Neural cell (in vitro differentiated cells): Measurements from ENCODE around the gene PTPRN2. TPM values are rescaled to one million over a fixed set of nuclear protein-coding genes. Genes with fewer than 3 reads are reported as not detected.

Experiments used
- H2AFZ ChIP-seq: fragments of 200-600, 300-800 bp; sonication (generic), shearing (Covaris generic); 2 replicates; pipeline ENCODE4 v1.6.0; 2014; ENCODE audit warnings: low read depth, mild to moderate bottlenecking, antibody characterized with exemption, low read length, moderate library complexity
- H3F3A ChIP-seq: fragments of 200-600 bp; shearing (Covaris generic); 2 replicates; pipeline ENCODE4 v1.6.1; 2016; ENCODE audit warnings: mild to moderate bottlenecking, moderate library complexity, mixed read lengths, antibody characterized with exemption, low read length; ENCODE audit not compliant: insufficient read depth, poor library complexity, severe bottlenecking
- H3K27ac ChIP-seq: fragments of 200-600, 300-800 bp; sonication (generic), shearing (Covaris generic); 2 replicates; pipeline ENCODE4 v1.5.1; 2014; ENCODE audit warnings: mild to moderate bottlenecking, low read length, moderate library complexity
- H3K27me3 ChIP-seq: fragments of 300-800, 200-600 bp; sonication (generic), shearing (Covaris generic); 2 replicates; pipeline ENCODE4 v1.6.0; 2014; ENCODE audit warnings: mild to moderate bottlenecking, low read depth, low read length, moderate library complexity; ENCODE audit not compliant: insufficient read depth
- H3K36me3 ChIP-seq: fragments of 300-800, 200-600 bp; sonication (generic), shearing (Covaris generic); 2 replicates; pipeline ENCODE4 v1.5.1; 2014; ENCODE audit warnings: mild to moderate bottlenecking, antibody characterized with exemption, low read length, moderate library complexity; ENCODE audit not compliant: insufficient read depth
- H3K4me2 ChIP-seq: fragments of 300-800, 200-600 bp; sonication (generic), shearing (Covaris generic); 2 replicates; pipeline ENCODE4 v1.6.0; 2014; ENCODE audit warnings: mild to moderate bottlenecking, low read length
- H3K4me3 ChIP-seq: fragments of 300-800, 200-600 bp; sonication (generic), shearing (Covaris generic); 2 replicates; pipeline ENCODE4 v1.5.1; 2014; ENCODE audit warnings: mild to moderate bottlenecking, low read length, moderate library complexity
- H3K79me2 ChIP-seq: fragments of 200-600 bp; shearing (Covaris generic); replicated peaks from 2 replicates; pipeline ENCODE4 v1.6.0; 2014; ENCODE audit warnings: mild to moderate bottlenecking, low read length, moderate library complexity; ENCODE audit not compliant: insufficient read depth
- H3K9ac ChIP-seq: fragments of 300-800, 200-600 bp; sonication (generic), shearing (Covaris generic); 2 replicates; pipeline ENCODE4 v1.6.1; 2016; ENCODE audit warnings: mild to moderate bottlenecking, low read length, mixed read lengths
- H3K9me2 ChIP-seq: fragments of 200-600 bp; shearing (Covaris generic); 2 replicates; pipeline ENCODE4 v1.6.1; 2016; ENCODE audit warnings: mild to moderate bottlenecking, low read length, mixed read lengths; ENCODE audit not compliant: insufficient read depth
- H3K9me3 ChIP-seq: fragments of 200-600, 300-800 bp; sonication (generic), shearing (Covaris generic); 2 replicates; pipeline ENCODE4 v1.6.1; 2016; ENCODE audit warnings: mild to moderate bottlenecking, mixed run types, low read length, moderate library complexity, mixed read lengths
- H4K20me1 ChIP-seq: fragments of 200-600 bp; shearing (Covaris generic); 2 replicates; pipeline ENCODE4 v1.6.1; 2016; ENCODE audit warnings: mild to moderate bottlenecking, mixed run types; ENCODE audit not compliant: insufficient read depth
- EP300 ChIP-seq: fragments of 450-650 bp; conservative IDR thresholded peaks from 2 replicates; pipeline ENCODE4 v1.6.1; 2014; ENCODE audit warnings: antibody characterized with exemption, mild to moderate bottlenecking, moderate library complexity; ENCODE audit not compliant: poor library complexity, severe bottlenecking
- EZH2 ChIP-seq: fragments of 200-600, 300-800 bp; shearing (Covaris generic), sonication (generic); IDR thresholded peaks from 2 replicates; pipeline ENCODE4 v1.6.1; 2014; ENCODE audit warnings: antibody characterized with exemption, low read length, borderline replicate concordance, mild to moderate bottlenecking; ENCODE audit not compliant: insufficient read depth, poor library complexity, severe bottlenecking
- MXI1 ChIP-seq: fragments of 450-650 bp; conservative IDR thresholded peaks from 2 replicates; pipeline ENCODE4 v1.6.1; 2014; ENCODE audit warnings: antibody characterized with exemption, mild to moderate bottlenecking; ENCODE audit not compliant: poor library complexity, severe bottlenecking
- POLR2AphosphoS5 ChIP-seq: IDR thresholded peaks from 2 replicates; pipeline ENCODE4 v1.6.1; 2012
- RAD21 ChIP-seq: fragments of 450-650 bp; conservative IDR thresholded peaks from 2 replicates; pipeline ENCODE4 v1.6.1; 2014; ENCODE audit warnings: antibody characterized with exemption, mild to moderate bottlenecking, moderate library complexity
- SMC3 ChIP-seq: fragments of 450-650 bp; conservative IDR thresholded peaks from 2 replicates; pipeline ENCODE4 v1.6.1; 2014; ENCODE audit warnings: antibody characterized with exemption, mild to moderate bottlenecking, moderate library complexity; ENCODE audit not compliant: poor library complexity
- TAF1 ChIP-seq: IDR thresholded peaks from 2 replicates; pipeline ENCODE4 v1.6.1; 2012; ENCODE audit warnings: low read depth
- polyA plus RNA-seq: library from polyadenylated mRNA; depleted of rRNA; stranded (reverse); fragments of >200 nt; gene quantifications from 2 replicates; pipeline ENCODE4 v1.2.3, GENCODE V29; 2014
- TF ChIP-seq, protein P1 (sequence below): fragments of 450-650 bp; IDR thresholded peaks from 2 replicates; pipeline ENCODE4 v1.5.1; 2014; ENCODE audit warnings: antibody characterized with exemption, mild to moderate bottlenecking, moderate library complexity; ENCODE audit not compliant: poor library complexity, severe bottlenecking
- TF ChIP-seq, protein P2 (sequence below): IDR thresholded peaks from 2 replicates; pipeline ENCODE4 v1.6.1; 2012; ENCODE audit warnings: borderline replicate concordance

PTPRN2 gene
- polyA plus RNA-seq, 1 donor from 2014 or later: 31.0 TPM

DNA sequence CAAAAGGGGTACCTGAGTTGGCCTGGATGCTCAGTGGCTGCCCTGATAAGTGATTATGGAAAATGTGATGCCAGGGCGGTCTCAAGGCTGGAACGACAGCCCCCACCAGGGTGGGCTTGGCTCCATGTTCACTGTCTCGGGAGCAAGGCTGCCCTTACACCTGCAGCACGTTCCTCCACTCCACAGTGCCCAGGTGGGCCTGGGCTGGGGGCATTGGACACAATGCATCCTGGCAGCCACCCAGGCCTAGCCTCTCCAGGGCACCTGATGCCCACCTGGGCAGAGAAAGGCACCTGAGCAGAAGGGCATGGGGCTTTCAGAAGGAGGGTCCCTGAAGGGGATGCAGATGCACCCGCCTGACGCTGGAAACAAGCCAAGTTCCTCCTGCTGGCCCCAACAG is 702.5 kb downstream of the PTPRN2 start:
- TF ChIP-seq EP300 (no peak), MXI1 (no peak), POLR2AphosphoS5 (no peak), RAD21 (no peak), SMC3 (no peak), EZH2 (no peak), TAF1 (no peak)
- TF ChIP-seq, protein P1, sequence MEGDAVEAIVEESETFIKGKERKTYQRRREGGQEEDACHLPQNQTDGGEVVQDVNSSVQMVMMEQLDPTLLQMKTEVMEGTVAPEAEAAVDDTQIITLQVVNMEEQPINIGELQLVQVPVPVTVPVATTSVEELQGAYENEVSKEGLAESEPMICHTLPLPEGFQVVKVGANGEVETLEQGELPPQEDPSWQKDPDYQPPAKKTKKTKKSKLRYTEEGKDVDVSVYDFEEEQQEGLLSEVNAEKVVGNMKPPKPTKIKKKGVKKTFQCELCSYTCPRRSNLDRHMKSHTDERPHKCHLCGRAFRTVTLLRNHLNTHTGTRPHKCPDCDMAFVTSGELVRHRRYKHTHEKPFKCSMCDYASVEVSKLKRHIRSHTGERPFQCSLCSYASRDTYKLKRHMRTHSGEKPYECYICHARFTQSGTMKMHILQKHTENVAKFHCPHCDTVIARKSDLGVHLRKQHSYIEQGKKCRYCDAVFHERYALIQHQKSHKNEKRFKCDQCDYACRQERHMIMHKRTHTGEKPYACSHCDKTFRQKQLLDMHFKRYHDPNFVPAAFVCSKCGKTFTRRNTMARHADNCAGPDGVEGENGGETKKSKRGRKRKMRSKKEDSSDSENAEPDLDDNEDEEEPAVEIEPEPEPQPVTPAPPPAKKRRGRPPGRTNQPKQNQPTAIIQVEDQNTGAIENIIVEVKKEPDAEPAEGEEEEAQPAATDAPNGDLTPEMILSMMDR: no peak
- TF ChIP-seq, protein P2, sequence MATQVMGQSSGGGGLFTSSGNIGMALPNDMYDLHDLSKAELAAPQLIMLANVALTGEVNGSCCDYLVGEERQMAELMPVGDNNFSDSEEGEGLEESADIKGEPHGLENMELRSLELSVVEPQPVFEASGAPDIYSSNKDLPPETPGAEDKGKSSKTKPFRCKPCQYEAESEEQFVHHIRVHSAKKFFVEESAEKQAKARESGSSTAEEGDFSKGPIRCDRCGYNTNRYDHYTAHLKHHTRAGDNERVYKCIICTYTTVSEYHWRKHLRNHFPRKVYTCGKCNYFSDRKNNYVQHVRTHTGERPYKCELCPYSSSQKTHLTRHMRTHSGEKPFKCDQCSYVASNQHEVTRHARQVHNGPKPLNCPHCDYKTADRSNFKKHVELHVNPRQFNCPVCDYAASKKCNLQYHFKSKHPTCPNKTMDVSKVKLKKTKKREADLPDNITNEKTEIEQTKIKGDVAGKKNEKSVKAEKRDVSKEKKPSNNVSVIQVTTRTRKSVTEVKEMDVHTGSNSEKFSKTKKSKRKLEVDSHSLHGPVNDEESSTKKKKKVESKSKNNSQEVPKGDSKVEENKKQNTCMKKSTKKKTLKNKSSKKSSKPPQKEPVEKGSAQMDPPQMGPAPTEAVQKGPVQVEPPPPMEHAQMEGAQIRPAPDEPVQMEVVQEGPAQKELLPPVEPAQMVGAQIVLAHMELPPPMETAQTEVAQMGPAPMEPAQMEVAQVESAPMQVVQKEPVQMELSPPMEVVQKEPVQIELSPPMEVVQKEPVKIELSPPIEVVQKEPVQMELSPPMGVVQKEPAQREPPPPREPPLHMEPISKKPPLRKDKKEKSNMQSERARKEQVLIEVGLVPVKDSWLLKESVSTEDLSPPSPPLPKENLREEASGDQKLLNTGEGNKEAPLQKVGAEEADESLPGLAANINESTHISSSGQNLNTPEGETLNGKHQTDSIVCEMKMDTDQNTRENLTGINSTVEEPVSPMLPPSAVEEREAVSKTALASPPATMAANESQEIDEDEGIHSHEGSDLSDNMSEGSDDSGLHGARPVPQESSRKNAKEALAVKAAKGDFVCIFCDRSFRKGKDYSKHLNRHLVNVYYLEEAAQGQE: no peak
- Histone ChIP-seq H3F3A (no peaks in the 10 kb centered on the region), H3K9ac (peak overlapping the region; percentile 58), H3K27me3 (no peaks in the 10 kb centered on the region), H3K36me3 (no peaks in the 10 kb centered on the region), H2AFZ (no peak overlapping the region), H3K27ac (peak overlapping the region; percentile 85), H3K9me3 (no peaks in the 10 kb centered on the region), H3K9me2 (no peaks in the 10 kb centered on the region), H3K4me3 (no peak overlapping the region), H4K20me1 (no peaks in the 10 kb centered on the region), H3K4me2 (no peak overlapping the region), H3K79me2 (no peaks in the 10 kb centered on the region)

- Histone ChIP-seq H3K79me2 (peaks cover 4% of the 10 kb centered on the region), H3F3A (no peaks in the 10 kb centered on the region), H4K20me1 (no peaks in the 10 kb centered on the region), H3K27ac (no peak overlapping the region), H3K9me3 (no peaks in the 10 kb centered on the region), H3K27me3 (no peaks in the 10 kb centered on the region), H3K36me3 (no peaks in the 10 kb centered on the region), H3K4me2 (no peak overlapping the region), H3K9me2 (no peaks in the 10 kb centered on the region), H3K4me3 (no peak overlapping the region), H2AFZ (no peak overlapping the region), H3K9ac (no peak overlapping the region)
- TF ChIP-seq SMC3: no peak
- TF ChIP-seq, protein P2: no peak
- TF ChIP-seq POLR2AphosphoS5: no peak
Observed at GRCh38 chr7:157884461-157885062, 703.1 kb downstream of the PTPRN2 start.
